ENCODE results near the gene CHD9NB.
A peak's percentile ranks its signal among the peaks of the same experiment; 100 is the strongest.
"Not testable (repeated sequence)": the region's sequence is repeated elsewhere in the genome, so short reads cannot be mapped to it uniquely, and the experiment has no call there.

Gene CHD9NB

GRCh38 chr16:53083119-53083518 is 30.4 kb upstream of the CHD9NB start:
- peak; percentile 70 for DNase-seq

DNA sequence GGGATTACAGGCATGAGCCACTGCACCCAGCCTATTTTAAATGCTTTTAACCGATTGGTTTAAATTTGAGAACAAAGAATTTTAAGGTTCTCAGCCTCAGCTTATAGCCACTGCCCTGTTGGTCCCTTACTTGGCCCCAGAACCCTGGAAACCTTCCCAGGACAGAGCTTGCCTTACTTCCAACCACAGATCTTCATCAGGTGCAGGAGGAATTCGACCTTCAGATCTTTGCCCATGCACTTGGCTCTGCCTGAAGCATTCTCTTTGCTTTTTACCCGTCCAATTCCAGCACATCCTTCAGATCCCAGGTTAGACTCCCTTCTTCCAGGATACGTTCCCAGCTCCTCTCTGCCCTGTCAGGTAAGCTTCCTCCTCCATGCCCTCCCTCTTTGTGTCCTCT is 29.8 kb upstream of the CHD9NB start:
- no peak for DNase-seq

DNA sequence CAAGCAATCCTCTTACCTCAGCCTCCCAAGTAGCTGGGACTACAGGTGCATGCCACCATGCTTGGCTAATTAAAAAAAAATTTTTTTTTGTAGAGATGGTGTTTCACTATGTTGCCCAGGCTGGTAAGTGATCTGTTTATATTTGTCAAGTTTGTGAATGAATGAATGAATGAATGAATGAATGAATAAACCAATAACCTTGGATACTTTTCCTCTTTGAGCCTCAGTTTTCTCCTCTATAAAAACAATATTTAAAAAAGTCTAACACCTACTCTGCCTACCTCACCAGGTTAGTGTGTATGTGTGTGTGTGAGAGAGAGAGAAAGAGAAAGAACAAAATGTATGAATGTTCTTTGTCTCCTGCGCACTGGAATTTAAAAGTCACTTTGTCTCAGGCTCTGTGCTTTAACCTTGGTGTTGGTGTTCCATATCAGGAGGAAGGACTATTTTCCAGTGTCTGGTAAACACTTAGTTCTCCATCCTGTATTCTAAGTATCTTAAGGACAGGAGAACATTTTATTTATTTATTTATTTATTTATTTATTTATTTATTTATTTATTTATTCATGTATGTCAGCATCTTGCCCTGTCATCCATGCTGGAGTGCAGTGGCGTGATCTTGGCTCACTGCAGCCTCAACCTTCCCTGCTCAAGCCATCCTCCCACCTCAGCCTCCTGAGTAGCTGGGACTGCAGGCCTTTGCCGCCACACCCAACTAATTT is 29.1 kb upstream of the CHD9NB start:
- DNase-seq = no peak

DNA sequence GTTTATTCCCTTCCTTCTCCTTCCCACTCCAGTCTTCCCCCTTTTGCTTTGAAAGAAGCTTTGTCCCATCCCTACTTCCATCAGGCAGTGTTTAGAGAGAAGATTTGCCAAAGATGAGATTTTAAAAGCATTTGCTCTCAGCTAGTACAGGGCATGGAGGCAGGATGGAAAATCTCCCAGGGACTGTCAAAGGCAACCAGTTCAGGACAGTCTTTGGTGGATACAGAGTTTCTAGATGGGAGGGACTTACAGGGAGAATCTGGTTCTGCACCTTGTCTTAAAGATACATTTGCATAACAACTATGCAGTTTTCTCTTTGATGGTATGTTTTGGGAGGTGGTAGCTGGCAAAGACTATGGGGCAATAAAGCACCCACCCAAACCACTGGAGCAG is 28.3 kb upstream of the CHD9NB start:
- no peak for DNase-seq

- no peak for DNase-seq
Measured at GRCh38 chr16:53080345-53081031, 27.8 kb upstream of the CHD9NB start.

GRCh38 chr16:53078765-53079485 is 26.2 kb upstream of the CHD9NB start:
- DNase-seq = peak; percentile 76

DNA sequence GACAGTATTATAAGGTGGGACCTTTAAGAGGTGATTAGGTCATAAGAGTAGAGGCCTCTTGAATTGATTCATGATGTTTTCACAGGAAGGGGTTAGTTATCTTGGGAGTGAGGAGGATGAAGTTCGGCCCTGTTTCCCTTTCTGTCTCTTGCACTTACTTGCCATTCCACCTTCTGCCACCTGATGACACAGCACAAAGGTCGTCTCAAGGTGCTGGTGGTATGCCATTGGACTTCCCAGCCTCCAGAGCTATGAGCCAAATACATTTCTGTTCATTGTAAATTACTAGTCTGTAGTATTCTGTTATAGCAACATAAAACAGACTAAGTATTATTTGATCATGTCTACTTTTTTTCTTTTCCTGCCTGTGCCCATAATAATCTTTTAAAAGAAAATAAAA is 25.6 kb upstream of the CHD9NB start:
- DNase-seq = no peak

GRCh38 chr16:53075461-53075860 is 22.8 kb upstream of the CHD9NB start:
- not testable (repeated sequence) for DNase-seq

GRCh38 chr16:53074296-53074695 is 21.6 kb upstream of the CHD9NB start:
- DNase-seq = not testable (repeated sequence)

DNA sequence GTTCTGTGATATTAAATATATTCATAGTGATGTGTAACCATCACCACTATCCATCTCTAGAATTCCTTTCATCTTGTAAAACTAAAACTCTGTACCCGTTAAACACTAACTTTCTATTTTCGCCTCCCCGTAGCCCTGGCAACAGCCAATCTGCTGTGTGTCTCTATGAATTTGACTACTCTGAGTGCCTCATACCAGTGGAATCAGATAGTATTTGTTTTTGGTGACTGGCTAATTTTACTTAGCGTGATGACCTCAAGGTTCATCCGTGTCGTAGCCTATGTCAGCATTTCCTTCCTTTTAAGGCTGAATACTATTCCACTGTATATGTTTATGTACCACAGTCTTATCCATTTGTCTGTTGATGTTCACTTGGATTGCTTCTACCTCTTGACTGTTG is 20.3 kb upstream of the CHD9NB start:
- DNase-seq = no peak

- DNase-seq = no peak
Measured at GRCh38 chr16:53071748-53072301, 19.1 kb upstream of the CHD9NB start.

GRCh38 chr16:53069772-53070171 is 17.1 kb upstream of the CHD9NB start:
- no peak for DNase-seq

GRCh38 chr16:53068423-53068833 is 15.7 kb upstream of the CHD9NB start:
- no peak for DNase-seq

- no peak for DNase-seq
Measured at GRCh38 chr16:53067675-53068074, 15.0 kb upstream of the CHD9NB start.

GRCh38 chr16:53065461-53066061 is 12.9 kb upstream of the CHD9NB start:
- DNase-seq = no peak

- DNase-seq = no peak
Measured at GRCh38 chr16:53064081-53064578, 11.4 kb upstream of the CHD9NB start.

- peak; percentile 31 for DNase-seq
Measured at GRCh38 chr16:53061701-53062159, 9.0 kb upstream of the CHD9NB start.

GRCh38 chr16:53061256-53061655 is 8.6 kb upstream of the CHD9NB start:
- no peak for DNase-seq

GRCh38 chr16:53059672-53060071 is 7.0 kb upstream of the CHD9NB start:
- DNase-seq = no peak

DNA sequence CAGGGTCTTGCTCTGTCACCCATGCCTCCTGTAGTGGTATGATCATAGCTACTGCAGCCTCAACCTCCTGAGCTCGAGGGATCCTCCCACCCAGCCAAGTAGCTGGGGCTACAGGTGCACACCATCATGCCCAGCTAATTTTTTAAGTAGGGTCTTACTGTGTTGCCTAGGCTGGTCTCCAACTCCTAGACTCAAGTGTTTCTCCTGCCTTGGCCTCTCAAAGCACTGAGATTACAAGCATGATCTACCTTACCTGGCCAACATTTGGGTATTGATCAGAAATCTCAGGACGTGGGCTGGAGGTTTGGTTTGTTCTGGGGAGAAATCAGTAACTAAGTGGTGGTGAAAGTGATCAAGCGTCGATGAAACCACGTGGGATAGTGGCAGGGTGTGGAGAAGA is 6.2 kb upstream of the CHD9NB start:
- no peak for DNase-seq

- DNase-seq = no peak
Measured at GRCh38 chr16:53058441-53058840, 5.7 kb upstream of the CHD9NB start.

GRCh38 chr16:53057658-53058057 is 5.0 kb upstream of the CHD9NB start:
- DNase-seq = no peak

- DNase-seq = peak; percentile 41
Measured at GRCh38 chr16:53056392-53056881, 3.7 kb upstream of the CHD9NB start.

All from hematopoietic multipotent progenitor cell treated with erythropoietin and hydrocortisone succinate and interleukin-3 and kit ligand, for 6 days (in vitro differentiated cells).